Hematopoietic multipotent progenitor cell treated with erythropoietin and hydrocortisone succinate and interleukin-3 and kit ligand, for 4 days (in vitro differentiated cells): ENCODE data around the gene VWC2.

Experiments
- DNase-seq: peaks from one replicate; pipeline ENCODE4 v3.0.0-alpha.2; 2015

VWC2 gene

GRCh38 chr7:49773218-49773935 lies at the start of gene VWC2:
VWC2 (plus strand) TSS chr7:49773638; CDS start chr7:49775436, 1,798 bp downstream.
- no peak for DNase-seq

- DNase-seq: no peak
Measured at GRCh38 chr7:49724071-49724470, 49.4 kb upstream of the VWC2 start.

GRCh38 chr7:49731836-49732235 lies 41.6 kb upstream of the VWC2 start:
- no peak for DNase-seq

GRCh38 chr7:49762666-49763065 lies 10.8 kb upstream of the VWC2 start:
- DNase-seq: no peak

GRCh38 chr7:49763791-49764190 lies 9.6 kb upstream of the VWC2 start:
- DNase-seq: no peak

- no peak for DNase-seq
Measured at GRCh38 chr7:49766966-49767365, 6.5 kb upstream of the VWC2 start.

GRCh38 chr7:49767719-49768118 lies 5.7 kb upstream of the VWC2 start:
- DNase-seq: no peak

GRCh38 chr7:49768254-49768653 lies 5.2 kb upstream of the VWC2 start:
- DNase-seq: no peak

GRCh38 chr7:49768835-49769234 lies 4.6 kb upstream of the VWC2 start:
- DNase-seq: no peak

GRCh38 chr7:49769285-49769857 lies 4.1 kb upstream of the VWC2 start:
- DNase-seq: no peak

- DNase-seq: no peak
Measured at GRCh38 chr7:49770838-49771237, 2.6 kb upstream of the VWC2 start.

- DNase-seq: no peak
Measured at GRCh38 chr7:49771427-49772176, 1.8 kb upstream of the VWC2 start.

GRCh38 chr7:49772916-49773217 lies 571 bp upstream of the VWC2 start:
- peak; percentile 23 for DNase-seq

GRCh38 chr7:49773936-49774458 lies 559 bp downstream of the VWC2 start:
- no peak for DNase-seq

GRCh38 chr7:49774459-49775064 lies 1.1 kb downstream of the VWC2 start:
- no peak for DNase-seq

- no peak for DNase-seq
Measured at GRCh38 chr7:49775065-49775948, 1.9 kb downstream of the VWC2 start.

- DNase-seq: peak; percentile 9
Measured at GRCh38 chr7:49775949-49776443, 2.6 kb downstream of the VWC2 start.

- DNase-seq: no peak
Measured at GRCh38 chr7:49776994-49777393, 3.6 kb downstream of the VWC2 start.

GRCh38 chr7:49778731-49779270 lies 5.4 kb downstream of the VWC2 start:
- DNase-seq: no peak

GRCh38 chr7:49780953-49781352 lies 7.5 kb downstream of the VWC2 start:
- DNase-seq: no peak

GRCh38 chr7:49781996-49782395 lies 8.6 kb downstream of the VWC2 start:
- DNase-seq: no peak

GRCh38 chr7:49783446-49783845 lies 10.0 kb downstream of the VWC2 start:
- no peak for DNase-seq
